GM21526 (cell line): ENCODE data around the gene MYO7A.

Source experiments
- ATAC-seq: cut with Tn5 transposase; IDR thresholded peaks from one replicate; pipeline ENCODE4 v1.9.1; 2021; ENCODE audit warnings: moderate library complexity; ENCODE audit not compliant: unreplicated experiment, low FRiP score

The MYO7A gene

DNA sequence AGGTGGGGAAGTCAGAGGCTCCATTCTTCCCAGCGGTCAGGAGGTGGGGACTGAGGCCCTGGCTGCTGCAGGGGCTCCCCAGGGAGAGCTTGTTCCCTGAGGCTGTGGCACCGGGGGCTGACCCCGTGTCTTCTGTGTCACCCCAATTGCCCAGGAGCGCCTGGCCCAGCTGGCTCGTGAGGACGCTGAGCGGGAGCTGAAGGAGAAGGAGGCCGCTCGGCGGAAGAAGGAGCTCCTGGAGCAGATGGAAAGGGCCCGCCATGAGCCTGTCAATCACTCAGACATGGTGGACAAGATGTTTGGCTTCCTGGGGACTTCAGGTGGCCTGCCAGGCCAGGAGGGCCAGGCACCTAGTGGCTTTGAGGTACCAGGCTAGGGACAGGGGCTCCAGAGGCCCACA, 53.2 kb downstream of the MYO7A start:
- ATAC-seq: no peak

DNA sequence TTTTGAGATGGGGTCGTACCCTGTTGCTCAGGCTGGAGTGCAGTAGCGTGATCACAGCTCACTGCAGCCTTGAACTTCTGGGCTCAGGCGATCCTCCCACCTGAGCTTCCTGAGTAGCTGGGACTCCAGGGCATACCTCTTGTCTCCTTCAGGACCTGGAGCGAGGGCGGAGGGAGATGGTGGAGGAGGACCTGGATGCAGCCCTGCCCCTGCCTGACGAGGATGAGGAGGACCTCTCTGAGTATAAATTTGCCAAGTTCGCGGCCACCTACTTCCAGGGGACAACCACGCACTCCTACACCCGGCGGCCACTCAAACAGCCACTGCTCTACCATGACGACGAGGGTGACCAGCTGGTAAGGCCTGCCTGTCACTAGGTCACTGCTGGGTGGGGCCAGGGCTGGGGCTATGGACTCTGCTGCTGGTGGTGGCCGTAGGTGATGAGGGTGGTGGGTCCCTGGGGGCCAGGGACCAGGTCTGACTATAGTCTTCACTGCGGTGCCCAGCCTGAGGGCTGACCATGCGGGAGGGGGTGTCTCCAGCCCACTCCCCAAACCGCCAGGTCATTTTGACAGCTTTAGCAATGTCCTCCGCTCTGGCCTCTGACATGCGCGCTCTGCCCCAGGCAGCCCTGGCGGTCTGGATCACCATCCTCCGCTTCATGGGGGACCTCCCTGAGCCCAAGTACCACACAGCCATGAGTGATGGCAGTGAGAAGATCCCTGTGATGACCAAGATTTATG, 53.9 kb downstream of the MYO7A start:
- ATAC-seq: no peak

DNA sequence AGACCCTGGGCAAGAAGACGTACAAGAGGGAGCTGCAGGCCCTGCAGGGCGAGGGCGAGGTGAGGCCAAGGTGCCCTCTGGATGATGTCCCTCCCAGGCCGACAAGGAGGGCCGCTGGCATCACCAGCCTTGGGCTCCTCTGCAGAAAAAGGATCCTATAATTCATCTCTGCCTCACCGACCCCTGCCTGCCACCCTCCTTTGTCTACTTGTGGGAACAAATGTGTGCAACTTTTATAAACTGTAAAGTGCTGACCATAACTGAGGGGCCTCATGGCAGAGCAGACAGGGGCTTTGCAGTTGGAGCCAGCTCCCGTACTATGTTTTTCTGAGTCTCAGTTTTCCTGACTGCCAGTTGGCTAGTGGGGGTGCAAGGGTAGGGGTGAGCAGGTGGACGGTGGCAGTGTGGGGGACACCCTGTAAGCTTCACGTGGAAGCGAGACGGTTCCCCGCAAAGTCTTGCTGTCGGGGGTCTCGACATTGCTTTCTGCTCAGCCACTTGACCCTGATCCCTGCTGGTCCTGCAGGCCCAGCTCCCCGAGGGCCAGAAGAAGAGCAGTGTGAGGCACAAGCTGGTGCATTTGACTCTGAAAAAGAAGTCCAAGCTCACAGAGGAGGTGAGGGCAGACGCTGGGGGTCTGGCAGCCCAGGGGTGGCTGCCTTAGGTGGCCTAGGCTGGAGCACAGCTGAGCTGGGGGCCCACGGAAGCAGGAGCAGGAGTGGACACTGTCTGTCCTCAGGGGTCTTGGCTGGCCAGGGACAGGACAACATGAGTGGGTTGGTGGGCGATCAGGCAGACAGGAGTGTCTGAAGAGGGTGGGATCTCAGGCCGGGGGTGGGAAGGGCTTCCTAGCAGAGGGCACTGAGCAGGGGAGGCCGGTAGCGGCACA, 54.7 kb downstream of the MYO7A start:
- no peak for ATAC-seq

DNA sequence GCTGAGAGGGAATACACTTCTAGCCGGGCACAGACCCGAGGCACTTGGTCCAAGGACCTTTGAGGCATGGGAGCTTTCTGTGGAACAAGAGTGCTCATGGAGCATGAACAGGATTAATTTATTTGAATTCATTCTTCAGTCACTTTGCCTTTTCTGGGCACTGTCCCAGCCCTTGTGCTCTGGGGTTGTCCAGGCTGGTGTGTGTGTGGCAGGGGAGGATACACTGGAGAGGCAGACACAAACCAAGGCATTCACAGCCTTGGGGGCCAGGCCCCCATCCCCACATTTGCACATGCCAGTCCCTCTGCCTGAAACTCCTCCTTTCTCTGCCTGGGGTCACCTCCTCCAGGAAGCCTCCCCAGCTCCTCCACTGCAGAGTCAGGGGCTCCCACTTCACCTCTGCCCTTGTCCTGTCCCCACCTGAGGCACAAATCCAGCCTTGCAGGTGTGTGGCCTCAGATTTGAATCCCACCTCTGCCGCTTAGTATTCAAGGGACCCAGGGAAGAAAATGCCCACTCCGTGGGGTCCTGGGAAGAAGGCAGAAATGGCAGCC, 55.5 kb downstream of the MYO7A start:
- no peak for ATAC-seq

DNA sequence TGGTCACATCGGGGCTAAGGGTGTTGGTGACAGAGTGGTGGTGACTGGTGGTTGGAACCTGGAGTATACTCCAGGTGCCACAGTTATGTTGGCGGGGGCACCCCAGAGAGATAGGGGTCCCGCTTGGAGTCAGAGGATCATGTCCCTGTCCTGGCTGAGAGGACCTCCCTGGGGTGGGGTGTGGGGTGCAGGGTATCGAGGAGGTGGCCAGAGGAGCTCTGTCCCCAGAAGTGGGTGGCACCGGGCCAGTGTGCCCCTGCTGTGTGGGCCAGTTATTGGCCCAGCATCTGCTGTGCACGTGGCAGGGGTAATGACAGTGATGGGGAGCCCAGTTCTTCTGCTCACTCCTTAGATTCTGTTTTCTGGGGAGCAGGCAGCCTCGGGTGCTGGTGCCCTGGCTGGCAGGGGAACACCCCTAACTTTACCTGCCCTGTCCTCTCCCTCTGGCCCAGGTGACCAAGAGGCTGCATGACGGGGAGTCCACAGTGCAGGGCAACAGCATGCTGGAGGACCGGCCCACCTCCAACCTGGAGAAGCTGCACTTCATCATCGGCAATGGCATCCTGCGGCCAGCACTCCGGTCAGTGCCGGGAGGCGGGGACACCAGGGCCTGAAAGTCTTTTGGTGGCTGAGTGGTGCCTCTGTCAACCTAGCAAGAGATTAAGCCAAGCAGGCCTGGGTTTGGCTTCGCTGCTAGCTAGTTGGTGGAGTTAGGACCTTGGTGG, 56.3 kb downstream of the MYO7A start:
- no peak for ATAC-seq

DNA sequence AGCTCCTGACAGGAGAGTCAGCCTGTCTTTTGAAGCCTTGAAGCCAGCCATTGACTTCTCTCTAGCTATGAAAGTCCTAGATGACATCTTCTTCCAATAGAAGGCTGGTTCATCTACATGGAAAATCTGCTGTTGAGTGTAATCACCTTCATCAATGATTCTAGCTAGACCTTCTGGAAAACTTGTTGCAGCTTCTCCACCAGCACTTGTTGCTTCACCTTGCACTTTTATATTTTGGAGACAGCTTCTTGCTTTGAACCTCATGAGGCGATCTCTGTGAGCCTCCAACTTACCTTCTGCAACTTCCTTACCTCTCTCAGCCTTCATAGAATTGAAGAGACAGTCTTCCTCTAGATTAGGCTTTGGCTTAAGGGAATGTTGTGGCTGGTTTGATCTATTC, 58.3 kb downstream of the MYO7A start:
- no peak for ATAC-seq

DNA sequence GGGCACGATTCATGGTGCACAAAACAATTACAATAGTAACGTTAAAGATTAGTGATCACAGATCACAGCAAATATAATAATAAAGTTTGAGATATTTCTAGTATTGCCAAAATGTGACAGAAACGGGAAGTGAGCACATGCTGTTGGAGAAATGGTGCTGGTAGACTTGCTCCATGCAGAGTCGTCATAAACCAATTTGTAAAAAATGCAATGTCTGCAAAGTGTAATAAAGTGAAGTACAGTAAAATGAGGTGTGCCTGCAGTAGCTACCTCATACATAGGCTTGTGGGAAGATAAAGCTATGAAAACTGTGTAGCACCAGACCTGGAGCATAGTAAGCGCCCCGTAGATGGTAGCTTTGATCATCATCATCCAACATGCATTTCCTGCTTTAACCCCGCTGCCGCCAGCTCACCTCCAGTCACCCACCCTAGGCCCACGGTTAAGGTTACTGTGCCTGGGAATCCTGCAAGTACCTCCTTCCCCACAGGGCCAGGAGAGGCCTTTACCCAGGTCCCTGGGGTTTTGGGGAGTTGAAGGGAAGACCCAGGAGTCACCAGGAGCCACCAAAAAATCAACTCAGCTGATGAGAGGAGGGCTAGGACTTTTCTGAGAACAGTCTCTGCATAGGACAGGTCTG, 59.2 kb downstream of the MYO7A start:
- no peak for ATAC-seq

DNA sequence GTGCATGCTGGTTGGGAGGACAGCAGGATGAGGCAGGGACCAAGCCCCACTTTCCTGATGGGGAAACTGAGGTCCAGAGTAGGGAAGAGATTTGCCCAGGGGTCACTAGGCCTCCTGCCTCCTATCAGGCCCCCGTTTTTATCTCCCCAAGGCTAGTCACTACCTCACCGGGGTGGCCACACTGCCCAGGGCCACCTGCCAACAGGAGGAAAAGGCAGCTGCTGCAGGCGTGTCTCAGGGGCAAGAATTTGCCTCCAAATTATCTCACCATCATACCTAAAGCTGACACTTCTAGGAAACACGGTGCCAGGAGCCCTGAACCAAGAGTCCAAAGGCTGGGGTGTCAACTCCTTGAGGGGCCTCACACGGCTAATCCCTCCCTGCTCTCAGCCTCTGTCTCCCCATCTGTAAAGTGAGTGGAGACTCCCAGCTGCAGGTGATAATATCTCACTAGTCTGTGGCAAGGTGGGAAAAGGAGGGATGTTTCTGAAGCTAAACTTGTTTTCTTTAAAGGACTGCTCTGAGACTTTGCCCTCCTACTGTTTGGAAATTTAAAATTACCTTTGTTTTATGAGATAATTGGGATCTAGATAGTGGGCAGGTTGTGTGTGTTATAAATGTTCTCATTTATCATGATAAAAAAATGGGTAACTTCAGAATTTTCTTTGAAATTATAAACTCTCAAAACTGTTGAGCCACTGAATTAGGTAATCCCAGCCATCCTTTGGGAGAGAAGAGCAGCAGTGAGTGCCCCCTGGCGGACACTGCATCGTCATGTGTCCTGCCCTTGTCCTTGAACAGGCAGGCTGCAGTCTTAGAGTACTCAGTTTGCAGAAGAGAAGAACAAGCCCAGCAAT, 60.0 kb downstream of the MYO7A start:
- ATAC-seq: no peak

DNA sequence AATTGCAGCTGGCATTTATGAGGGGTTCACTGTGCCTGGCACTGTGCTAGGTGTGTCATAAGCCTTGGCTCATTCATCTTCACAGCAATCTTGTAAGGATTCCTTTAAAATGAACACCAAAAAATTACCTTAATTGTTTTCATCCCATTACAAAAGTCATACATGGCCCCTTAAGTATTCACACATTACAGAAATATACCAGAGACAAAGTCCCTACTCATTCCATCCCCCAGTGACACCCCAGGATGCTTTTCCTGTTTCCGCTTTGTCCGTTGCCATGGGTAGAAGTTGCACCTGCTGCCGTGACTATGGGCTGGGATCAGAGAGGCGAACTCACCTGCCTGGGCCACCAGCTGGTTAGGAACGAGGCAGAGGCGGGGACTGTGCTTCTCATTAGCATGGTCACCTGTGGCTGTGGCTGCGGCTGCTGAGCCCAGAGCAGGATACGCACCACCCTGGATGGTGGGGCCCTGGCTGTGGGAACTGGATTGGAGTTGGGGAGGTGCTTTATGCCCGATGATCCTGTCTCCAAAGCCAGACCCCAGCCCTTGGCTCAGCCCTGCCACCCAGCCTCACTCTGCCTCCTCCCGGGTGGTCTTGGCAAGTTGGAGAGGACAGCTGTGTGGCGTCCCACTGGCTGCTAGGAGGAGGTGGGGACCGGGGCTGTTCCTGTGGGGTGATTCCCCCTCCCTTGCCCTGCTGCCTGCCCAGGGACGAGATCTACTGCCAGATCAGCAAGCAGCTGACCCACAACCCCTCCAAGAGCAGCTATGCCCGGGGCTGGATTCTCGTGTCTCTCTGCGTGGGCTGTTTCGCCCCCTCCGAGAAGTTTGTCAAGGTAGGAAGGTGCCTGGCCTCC, 60.8 kb downstream of the MYO7A start:
- no peak for ATAC-seq

DNA sequence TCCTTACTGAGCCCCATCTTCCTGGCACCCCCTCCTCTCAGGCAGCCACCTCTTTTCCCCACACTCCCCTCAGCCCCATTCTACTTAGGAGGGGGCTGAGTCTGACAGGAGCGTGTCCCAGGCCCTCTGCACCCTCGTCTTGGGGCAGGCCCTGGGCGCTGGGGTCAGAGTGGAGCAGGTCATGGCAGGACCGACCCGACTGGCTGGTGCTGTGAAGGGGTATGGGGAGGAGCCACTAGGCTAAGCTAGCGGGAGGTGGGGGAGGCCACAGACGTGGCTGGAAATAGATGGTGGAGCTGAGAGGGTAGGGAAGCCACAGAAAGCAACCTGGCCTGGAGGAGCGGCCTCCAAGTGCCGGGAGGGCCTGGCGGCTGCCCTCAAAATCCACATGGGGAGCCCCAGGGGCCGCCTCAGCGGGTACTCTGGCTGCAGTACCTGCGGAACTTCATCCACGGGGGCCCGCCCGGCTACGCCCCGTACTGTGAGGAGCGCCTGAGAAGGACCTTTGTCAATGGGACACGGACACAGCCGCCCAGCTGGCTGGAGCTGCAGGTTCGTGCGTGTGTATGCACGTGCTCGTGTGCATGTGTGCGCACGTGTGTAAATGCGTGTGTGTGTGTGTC, 61.7 kb downstream of the MYO7A start:
- no peak for ATAC-seq

DNA sequence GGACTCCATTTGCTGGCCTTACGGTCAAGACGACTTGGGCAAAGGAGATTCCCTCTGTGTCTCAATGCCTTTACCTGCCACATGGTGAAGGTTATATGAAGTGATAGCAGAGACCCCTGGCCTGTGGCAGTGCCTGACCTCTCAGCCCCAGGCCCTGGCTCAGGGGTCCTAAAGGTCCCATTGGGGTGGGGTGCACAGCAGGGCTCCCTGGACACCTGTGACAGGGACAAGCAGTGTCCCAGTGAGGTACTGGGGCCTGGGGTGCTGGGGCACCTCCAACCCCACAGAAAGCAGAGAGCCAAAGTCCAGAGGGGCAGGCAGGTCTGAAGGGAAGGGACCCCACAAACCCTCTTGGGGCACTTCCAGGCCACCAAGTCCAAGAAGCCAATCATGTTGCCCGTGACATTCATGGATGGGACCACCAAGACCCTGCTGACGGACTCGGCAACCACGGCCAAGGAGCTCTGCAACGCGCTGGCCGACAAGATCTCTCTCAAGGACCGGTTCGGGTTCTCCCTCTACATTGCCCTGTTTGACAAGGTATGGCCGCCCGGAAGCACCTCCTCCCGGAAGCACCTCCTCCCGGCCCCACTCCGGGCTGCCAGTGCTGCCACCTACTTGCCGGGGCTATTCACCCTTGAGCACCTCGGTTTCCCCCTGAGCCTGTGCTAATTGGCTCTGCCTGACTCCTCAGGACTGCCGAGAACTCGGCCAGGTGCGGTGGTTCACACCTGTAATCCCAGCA, 62.5 kb downstream of the MYO7A start:
- ATAC-seq: no peak

DNA sequence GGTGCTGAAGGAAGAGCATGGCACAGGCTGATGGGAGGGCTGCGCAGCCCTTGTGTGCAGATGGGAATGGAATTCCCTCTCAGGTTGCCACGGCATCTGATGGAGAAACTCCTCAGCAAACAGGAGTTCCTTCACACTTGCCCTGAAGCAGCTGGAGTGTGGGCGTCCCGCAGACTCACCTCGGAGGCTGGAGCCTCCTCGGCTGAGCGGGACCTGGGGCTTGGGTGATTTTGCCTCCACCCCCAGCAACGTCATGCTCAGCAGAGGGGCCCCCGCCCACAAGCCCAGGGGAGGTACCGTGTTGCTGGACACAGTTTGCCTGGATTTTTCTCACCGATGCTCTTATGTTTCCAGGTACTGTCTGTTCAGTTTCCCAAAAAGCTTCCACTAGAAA, 63.4 kb downstream of the MYO7A start:
- no peak for ATAC-seq

DNA sequence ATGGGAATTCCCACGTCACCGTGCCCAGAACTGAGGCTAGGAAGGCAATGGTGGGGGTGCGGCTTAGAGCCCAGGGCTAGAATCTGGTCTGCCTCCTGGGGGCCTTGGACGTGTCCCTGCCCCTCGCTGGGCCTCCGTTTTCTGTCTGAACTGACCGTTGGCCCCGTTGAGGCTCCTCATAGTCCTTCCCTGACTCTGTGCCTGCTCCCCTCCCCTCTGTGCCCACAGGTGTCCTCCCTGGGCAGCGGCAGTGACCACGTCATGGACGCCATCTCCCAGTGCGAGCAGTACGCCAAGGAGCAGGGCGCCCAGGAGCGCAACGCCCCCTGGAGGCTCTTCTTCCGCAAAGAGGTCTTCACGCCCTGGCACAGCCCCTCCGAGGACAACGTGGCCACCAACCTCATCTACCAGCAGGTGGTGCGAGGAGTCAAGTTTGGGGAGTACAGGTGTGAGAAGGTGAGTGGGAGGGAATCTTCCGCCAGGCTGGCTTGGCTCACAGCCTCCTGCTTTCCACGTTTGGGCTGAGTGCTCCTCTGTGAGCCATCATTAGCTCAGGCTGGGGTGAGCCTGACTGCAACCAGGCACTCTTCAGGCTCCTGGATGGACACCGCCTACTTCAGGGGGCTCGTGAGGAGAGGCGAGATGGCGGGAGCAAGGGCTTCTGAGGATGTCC, 63.9 kb downstream of the MYO7A start:
- no peak for ATAC-seq

DNA sequence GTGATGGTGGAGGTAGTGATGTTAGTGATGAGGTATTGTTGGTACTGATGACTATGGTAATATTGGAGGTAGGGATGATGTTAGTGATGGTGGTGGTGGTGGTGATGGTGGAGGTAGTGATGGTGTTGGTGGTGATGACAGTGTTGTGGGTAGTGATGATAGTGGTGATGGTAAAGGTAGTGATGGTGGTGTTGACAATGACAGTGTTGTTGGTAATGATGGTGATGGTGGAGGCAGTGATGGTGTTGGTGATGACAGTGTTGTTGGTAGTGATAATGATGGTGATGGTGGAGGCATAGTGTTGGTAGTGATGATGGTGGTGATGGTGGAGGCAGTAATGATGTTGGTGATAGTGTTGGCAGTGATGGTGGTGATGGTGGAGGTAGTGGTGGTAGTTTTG, 65.1 kb downstream of the MYO7A start:
- no peak for ATAC-seq

DNA sequence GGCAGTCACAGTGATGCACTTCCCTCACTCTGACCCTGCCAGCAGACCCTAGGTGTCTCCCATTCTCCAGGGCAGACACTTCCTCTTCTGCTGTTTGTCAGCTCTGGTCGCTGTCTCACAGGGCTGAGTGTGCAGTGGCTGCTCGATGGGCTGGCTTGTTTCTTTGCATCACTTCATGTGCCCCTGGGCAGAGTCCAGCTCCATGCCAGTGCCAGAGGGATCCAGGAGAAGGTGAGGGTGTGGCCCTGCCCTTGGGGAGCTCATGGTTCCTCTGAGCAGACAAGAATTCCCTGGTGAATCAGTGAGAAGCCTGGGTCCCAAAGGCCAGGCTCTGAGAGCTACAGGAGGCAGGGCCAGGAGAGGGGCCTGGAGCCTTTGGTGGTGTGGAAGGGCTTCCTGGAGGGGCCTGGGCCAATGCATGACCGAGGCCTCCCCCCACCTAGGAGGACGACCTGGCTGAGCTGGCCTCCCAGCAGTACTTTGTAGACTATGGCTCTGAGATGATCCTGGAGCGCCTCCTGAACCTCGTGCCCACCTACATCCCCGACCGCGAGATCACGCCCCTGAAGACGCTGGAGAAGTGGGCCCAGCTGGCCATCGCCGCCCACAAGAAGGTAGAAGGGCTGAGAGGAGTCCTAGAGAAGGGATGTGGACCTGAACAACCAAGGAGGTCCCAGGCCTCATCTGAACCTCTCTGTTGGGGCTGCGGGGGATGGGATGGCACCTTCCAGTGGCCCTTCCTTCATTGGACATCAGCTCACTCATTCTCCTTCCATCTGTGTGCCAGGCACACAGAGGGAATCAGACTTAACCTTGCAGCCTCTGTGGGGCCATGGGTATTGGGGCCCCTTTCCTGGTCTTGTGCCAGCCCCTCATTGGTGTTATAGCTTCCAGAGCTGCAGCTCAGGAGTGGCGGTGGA, 66.1 kb downstream of the MYO7A start:
- no peak for ATAC-seq
